Measurements from ENCODE around the gene RPP14.

RPP14 gene

GRCh38 chr3:58347984-58348383, 41.9 kb downstream of the RPP14 start:
- TF ChIP-seq, protein P1, sequence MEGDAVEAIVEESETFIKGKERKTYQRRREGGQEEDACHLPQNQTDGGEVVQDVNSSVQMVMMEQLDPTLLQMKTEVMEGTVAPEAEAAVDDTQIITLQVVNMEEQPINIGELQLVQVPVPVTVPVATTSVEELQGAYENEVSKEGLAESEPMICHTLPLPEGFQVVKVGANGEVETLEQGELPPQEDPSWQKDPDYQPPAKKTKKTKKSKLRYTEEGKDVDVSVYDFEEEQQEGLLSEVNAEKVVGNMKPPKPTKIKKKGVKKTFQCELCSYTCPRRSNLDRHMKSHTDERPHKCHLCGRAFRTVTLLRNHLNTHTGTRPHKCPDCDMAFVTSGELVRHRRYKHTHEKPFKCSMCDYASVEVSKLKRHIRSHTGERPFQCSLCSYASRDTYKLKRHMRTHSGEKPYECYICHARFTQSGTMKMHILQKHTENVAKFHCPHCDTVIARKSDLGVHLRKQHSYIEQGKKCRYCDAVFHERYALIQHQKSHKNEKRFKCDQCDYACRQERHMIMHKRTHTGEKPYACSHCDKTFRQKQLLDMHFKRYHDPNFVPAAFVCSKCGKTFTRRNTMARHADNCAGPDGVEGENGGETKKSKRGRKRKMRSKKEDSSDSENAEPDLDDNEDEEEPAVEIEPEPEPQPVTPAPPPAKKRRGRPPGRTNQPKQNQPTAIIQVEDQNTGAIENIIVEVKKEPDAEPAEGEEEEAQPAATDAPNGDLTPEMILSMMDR (IDR thresholded peaks at IDR 0.05; ENCODE audit: low read depth, low read length, poor library complexity, severe bottlenecking) = no peak
- no peak for TF ChIP-seq EZH2phosphoT487 (IDR thresholded peaks at IDR 0.05; ENCODE audit: borderline replicate concordance, low read length)
- H3F3A ChIP-seq (ENCODE audit: control insufficient read depth, insufficient read depth) = peaks cover 76% of the 10 kb centered on the region
- H3K4me2 ChIP-seq (ENCODE audit: low read length) = peak overlapping the region; percentile 98
- H4K20me1 ChIP-seq (ENCODE audit: control insufficient read depth, insufficient read depth, low read depth, low read length) = no peaks in the 10 kb centered on the region
- H3K9me2 ChIP-seq (replicated peaks; ENCODE audit: control insufficient read depth, low read length) = no peaks in the 10 kb centered on the region
- peaks cover 99% of the 10 kb centered on the region for H3K4me1 ChIP-seq (ENCODE audit: control insufficient read depth, low read length)
- H3K36me3 ChIP-seq (ENCODE audit: control insufficient read depth, low read length) = peaks cover 77% of the 10 kb centered on the region
- no peaks in the 10 kb centered on the region for H3K9me3 ChIP-seq (ENCODE audit: control insufficient read depth, insufficient read depth, low read length)
- H3K79me2 ChIP-seq (ENCODE audit: control insufficient read depth, low read length) = peaks cover 81% of the 10 kb centered on the region
- H3K27me3 ChIP-seq (ENCODE audit: control insufficient read depth, low read length) = no peaks in the 10 kb centered on the region
- peak overlapping the region; percentile 60 for H3K4me3 ChIP-seq (ENCODE audit: low read length)
- H3K27ac ChIP-seq (ENCODE audit: low read depth, low read length) = peak overlapping the region; percentile 99

GRCh38 chr3:58349792-58350626, 44.0 kb downstream of the RPP14 start:
- H3K27me3 ChIP-seq (ENCODE audit: control insufficient read depth, low read length) = no peaks in the 10 kb centered on the region
- peak overlapping the region; percentile 71 for H3K4me3 ChIP-seq (ENCODE audit: low read length)
- no peaks in the 10 kb centered on the region for H3K9me2 ChIP-seq (replicated peaks; ENCODE audit: control insufficient read depth, low read length)
- TF ChIP-seq EZH2phosphoT487 (IDR thresholded peaks at IDR 0.05; ENCODE audit: borderline replicate concordance, low read length) = no peak
- TF ChIP-seq, protein P1 (IDR thresholded peaks at IDR 0.05; ENCODE audit: low read depth, low read length, poor library complexity, severe bottlenecking) = no peak
- peaks cover 77% of the 10 kb centered on the region for H3K36me3 ChIP-seq (ENCODE audit: control insufficient read depth, low read length)
- peak overlapping the region; percentile 99 for H3K27ac ChIP-seq (ENCODE audit: low read depth, low read length)
- H4K20me1 ChIP-seq (ENCODE audit: control insufficient read depth, insufficient read depth, low read depth, low read length) = no peaks in the 10 kb centered on the region
- peaks cover 81% of the 10 kb centered on the region for H3K79me2 ChIP-seq (ENCODE audit: control insufficient read depth, low read length)
- peaks cover 99% of the 10 kb centered on the region for H3K4me1 ChIP-seq (ENCODE audit: control insufficient read depth, low read length)
- peaks cover 76% of the 10 kb centered on the region for H3F3A ChIP-seq (ENCODE audit: control insufficient read depth, insufficient read depth)
- H3K4me2 ChIP-seq (ENCODE audit: low read length) = peak overlapping the region; percentile 98
- no peaks in the 10 kb centered on the region for H3K9me3 ChIP-seq (ENCODE audit: control insufficient read depth, insufficient read depth, low read length)

DNA sequence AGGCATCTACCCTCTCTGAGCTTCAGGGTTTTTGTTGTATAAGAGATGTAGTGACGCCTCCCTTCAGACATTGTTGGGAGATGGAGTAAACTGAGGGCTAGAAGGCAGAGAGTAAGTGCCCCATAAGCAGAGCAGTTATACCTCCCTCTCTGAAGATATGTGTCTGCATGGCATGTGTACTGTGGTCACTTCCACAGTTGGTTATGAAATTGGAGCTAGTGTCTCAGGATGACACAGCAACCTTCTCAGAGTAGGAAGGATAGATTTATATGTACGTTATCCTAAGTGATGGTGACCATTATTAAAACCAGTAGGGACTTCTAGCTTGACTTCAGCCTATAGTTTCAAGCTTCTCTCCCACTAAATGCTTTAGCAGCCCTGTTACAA, 44.6 kb downstream of the RPP14 start:
- Histone ChIP-seq H3K27ac (ENCODE audit: low read depth, low read length) (peak overlapping the region; percentile 99), H3F3A (ENCODE audit: control insufficient read depth, insufficient read depth) (peaks cover 70% of the 10 kb centered on the region), H3K4me2 (ENCODE audit: low read length) (peak overlapping the region; percentile 98), H3K4me1 (ENCODE audit: control insufficient read depth, low read length) (peaks cover 99% of the 10 kb centered on the region), H3K9me2 (replicated peaks; ENCODE audit: control insufficient read depth, low read length) (no peaks in the 10 kb centered on the region), H3K36me3 (ENCODE audit: control insufficient read depth, low read length) (peaks cover 79% of the 10 kb centered on the region), H3K79me2 (ENCODE audit: control insufficient read depth, low read length) (peaks cover 81% of the 10 kb centered on the region), H4K20me1 (ENCODE audit: control insufficient read depth, insufficient read depth, low read depth, low read length) (no peaks in the 10 kb centered on the region), H3K4me3 (ENCODE audit: low read length) (peak overlapping the region; percentile 71), H3K9me3 (ENCODE audit: control insufficient read depth, insufficient read depth, low read length) (no peaks in the 10 kb centered on the region), H3K27me3 (ENCODE audit: control insufficient read depth, low read length) (no peaks in the 10 kb centered on the region)
- no peak for TF ChIP-seq EZH2phosphoT487 (IDR thresholded peaks at IDR 0.05; ENCODE audit: borderline replicate concordance, low read length)
- TF ChIP-seq, protein P1 (IDR thresholded peaks at IDR 0.05; ENCODE audit: low read depth, low read length, poor library complexity, severe bottlenecking) = no peak

All from DOHH2 (cell line).